HG03139 (cell line): ENCODE measurements around the gene TESK2.

Experiments used
- ATAC-seq: cut with Tn5 transposase; IDR thresholded peaks from one replicate; pipeline ENCODE4 v1.9.1; 2021; ENCODE audit not compliant: unreplicated experiment

Gene TESK2

DNA sequence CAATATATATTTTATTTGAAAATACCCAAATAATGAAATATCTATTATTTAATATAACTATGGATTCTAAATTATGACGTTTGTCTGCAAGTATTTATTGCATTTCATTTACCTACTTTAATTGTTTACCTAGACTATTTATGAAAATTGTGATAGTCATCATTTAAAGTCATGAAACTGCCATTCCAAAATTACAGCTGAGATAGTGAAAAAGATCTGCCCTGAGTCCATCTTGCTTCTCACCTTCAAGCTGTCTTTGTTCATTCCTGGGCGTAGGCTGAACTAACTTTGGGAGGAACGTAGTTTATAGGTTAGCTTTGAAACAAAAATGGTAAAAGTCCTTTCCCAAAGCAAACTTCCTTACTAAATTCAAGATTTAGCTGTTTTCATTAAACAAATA lies 176.7 kb downstream of the TESK2 start:
- ATAC-seq: no peak

GRCh38 chr1:45306905-45307304 lies 184.1 kb downstream of the TESK2 start:
- no peak for ATAC-seq

- no peak for ATAC-seq
Observed at GRCh38 chr1:45306319-45306718, 184.6 kb downstream of the TESK2 start.

DNA sequence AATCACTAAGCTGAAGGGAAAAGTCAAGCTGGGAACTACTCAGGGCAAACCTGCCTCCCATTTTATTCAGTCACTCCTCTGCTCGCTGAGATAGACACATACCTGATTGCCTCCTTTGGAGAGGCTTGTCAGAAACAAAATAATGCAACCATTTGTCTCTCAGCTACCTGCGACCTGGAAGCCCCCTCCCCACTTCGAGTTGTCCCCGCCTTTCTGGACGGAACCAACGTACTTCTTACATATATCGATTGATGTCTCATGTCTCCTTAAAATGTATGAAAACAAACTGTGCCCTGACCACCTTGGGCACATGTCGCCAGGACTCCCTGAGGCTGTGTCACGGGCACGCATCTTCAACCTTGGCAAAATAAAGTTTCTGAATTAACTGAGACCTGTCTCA lies 185.7 kb downstream of the TESK2 start:
- no peak for ATAC-seq

GRCh38 chr1:45304311-45305081 lies 186.5 kb downstream of the TESK2 start:
- ATAC-seq: no peak

DNA sequence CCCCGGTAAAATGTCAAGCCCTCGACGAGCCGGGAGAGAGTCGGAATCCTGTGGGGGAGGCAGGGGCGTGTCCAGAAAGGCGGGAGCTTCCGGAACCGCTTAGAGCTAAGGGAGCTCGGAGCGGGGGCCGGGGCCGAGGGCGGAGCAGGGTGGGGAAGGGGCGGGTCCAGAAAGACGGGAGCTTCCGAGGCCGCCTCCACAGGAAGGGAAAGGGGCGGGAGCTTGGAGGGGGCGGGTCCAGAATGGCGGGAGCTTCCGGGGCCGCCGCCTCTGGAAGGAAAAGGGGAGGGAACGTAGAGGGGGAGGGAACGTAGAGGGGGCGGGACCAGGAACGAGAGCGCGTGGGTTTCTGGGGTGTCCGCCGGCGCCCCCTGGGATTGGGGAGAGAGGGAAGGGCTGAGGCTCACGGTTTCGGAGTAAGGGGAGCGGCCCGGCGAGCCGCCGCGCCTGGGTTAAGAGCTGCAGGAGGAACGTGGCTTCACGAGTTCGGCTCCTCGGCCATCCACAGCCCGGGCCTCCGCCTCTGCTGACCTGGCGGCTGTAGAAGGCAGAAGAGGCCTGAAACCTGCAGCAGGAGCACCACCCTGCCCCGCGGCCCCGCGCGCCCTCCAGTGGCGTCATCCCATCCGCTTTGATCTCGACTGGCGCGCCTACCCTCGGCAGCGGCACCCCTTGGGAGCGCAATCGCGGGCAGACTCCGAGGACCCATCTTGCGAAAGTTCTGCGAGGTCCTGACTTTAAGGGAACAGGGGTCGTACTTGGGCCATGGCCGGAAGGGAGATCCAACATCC lies 187.2 kb downstream of the TESK2 start:
- ATAC-seq: peak; percentile 62

DNA sequence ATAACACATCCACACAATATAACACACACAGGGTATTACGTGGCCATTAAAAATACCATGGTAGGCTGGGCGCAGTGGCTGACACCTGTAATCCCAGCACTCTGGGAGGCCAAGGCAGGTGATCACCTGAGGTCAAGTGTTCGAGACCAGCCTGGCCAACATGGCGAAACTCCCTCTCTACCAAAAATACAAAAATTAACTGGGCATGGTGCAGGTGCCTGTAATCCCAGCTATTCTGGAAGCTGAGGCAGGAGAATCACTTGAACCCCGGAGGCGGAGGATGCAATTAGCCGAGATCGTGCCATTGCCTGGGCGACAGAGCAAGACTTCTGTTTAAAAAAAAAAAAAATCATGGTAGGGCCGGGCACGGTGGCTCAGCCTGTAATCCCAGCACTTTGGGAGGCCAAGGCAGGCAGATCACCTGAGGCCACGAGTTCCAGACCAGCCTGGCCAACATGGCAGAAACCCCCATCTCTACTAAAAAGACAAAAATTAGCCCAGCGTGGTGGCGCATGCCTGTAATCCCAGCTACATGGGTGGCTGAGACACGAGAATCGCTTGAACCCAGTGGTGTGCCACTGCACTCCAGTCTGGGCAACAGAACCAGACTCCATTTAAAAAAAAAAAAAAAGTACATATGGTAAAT lies 188.3 kb downstream of the TESK2 start:
- ATAC-seq: no peak

DNA sequence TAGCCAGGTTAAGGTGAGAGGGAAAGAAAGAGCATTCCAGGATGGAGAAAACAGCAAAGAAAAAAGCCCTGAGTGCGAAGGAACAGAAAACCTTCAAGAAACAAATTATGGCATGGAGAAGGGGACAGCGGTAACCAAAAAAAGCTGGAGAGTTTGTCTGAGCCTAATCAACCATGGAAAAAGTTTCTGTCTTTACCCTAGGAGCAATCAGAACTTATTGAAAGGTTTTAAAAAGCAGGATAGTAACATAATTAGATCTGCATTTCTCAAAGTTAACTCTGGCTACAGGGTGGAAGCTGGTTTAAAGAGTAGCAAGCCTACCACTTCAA lies 190.3 kb downstream of the TESK2 start:
- ATAC-seq: no peak

GRCh38 chr1:45299981-45300668 lies 190.8 kb downstream of the TESK2 start:
- no peak for ATAC-seq

GRCh38 chr1:45299296-45299695 lies 191.7 kb downstream of the TESK2 start:
- ATAC-seq: no peak

DNA sequence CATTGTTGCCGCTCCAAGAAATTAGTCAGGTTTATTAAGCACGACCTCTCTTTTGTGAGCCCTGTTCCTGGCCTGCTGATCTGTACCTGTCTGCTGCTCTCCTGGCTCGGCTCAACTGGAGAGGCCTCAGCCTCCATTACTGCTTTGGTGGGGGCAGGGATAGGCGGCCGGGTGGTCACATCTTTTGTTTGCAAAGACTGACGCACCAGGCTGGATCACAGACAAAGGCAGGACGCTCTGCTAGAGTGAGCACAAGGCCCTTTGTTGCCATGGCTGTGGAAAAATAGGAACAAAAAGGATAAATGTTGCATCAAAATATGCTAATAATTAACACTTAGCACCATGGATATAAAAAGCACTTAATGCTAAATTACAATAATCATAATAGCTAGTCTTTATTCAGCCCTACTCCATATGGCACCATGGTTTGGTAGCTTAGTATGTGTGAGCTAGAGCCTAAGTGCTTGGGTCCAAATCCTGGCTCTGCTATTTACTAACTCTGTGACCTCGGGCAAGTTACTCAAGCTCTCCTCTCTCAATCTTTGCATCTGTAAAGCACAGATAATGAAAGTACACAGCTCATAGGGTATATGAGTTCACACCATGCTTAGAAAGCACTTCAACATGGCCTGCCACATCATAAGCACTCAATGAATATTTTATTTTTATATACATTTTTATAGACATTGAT lies 193.2 kb downstream of the TESK2 start:
- ATAC-seq: no peak
